Mammary epithelial cell (primary cell): Measurements from ENCODE around the gene PRKAG1.

Experiments
- EZH2 ChIP-seq: IDR thresholded peaks from 2 replicates; pipeline ENCODE4 v1.6.1; 2012; ENCODE audit warnings: low read length, inconsistent platforms, borderline replicate concordance
- TF ChIP-seq, protein P1 (sequence below), 2 donors: IDR thresholded peaks in 1 of 2; conservative IDR thresholded peaks in 1 of 2; 2 replicates each; pipeline ENCODE4 v1.5.1; 2011 to 2012; ENCODE audit warnings: inconsistent platforms in 2 of 2, low read length in 2 of 2, mild to moderate bottlenecking in 2 of 2, control low read depth in 1 of 2, low read depth in 1 of 2; ENCODE audit not compliant: insufficient read depth in 1 of 2; ENCODE audit errors: extremely low read depth in 1 of 2

DNA sequence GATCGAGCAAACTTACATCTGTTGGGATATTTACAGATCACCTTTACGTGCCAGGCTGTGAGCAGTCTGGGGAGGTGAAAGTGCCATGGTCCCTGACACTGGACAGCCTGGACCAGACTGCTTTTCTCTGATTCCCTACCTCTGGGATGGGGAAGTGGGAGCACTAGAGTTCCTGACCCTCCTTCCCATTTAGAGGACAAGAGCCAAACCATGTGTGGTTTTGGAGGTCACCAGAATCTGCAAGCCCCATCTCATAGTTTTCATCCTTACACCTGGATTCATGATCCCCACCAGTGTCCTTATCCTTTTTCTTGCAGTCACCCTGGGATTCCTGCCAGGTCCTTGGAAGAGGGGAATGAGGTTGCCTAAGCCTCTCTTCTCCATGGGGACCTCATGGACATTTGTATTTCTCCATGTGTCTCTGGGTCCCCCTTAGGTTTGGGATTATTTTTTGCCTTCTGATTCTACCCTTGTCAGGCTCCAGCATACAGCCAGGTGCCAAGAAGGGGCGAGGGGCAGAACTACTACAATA, 45.6 kb downstream of the PRKAG1 start:
- TF ChIP-seq, protein P1, sequence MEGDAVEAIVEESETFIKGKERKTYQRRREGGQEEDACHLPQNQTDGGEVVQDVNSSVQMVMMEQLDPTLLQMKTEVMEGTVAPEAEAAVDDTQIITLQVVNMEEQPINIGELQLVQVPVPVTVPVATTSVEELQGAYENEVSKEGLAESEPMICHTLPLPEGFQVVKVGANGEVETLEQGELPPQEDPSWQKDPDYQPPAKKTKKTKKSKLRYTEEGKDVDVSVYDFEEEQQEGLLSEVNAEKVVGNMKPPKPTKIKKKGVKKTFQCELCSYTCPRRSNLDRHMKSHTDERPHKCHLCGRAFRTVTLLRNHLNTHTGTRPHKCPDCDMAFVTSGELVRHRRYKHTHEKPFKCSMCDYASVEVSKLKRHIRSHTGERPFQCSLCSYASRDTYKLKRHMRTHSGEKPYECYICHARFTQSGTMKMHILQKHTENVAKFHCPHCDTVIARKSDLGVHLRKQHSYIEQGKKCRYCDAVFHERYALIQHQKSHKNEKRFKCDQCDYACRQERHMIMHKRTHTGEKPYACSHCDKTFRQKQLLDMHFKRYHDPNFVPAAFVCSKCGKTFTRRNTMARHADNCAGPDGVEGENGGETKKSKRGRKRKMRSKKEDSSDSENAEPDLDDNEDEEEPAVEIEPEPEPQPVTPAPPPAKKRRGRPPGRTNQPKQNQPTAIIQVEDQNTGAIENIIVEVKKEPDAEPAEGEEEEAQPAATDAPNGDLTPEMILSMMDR (conservative IDR thresholded peaks at IDR 0.05 in 1 of 2, IDR thresholded peaks at IDR 0.05 in 1 of 2; ENCODE audit: extremely low read depth in 1 of 2, insufficient read depth in 1 of 2, low read depth in 1 of 2, low read length in 2 of 2) = no peak
- TF ChIP-seq EZH2 = no peak
